ENCODE results near the gene ING3.

DNA sequence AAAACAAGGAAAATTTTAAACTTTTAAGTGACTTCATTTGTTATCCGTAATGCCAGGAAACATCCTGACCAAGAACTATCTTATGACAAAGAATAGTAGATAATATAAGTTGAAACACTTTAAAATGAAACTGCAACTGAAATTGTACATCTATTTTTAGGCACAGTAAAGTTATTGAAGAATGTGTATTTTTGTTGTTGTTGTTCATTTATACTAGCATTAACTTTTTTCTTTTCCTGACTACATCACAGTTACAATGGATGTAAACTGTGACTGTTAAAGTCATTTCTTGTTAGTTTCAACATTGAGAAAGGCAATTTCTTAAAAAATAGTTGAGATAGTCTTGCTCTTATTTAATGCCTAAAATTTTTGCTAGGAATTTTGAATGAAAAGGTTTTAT is 40.6 kb downstream of the ING3 start:
- TF ChIP-seq, protein P1, sequence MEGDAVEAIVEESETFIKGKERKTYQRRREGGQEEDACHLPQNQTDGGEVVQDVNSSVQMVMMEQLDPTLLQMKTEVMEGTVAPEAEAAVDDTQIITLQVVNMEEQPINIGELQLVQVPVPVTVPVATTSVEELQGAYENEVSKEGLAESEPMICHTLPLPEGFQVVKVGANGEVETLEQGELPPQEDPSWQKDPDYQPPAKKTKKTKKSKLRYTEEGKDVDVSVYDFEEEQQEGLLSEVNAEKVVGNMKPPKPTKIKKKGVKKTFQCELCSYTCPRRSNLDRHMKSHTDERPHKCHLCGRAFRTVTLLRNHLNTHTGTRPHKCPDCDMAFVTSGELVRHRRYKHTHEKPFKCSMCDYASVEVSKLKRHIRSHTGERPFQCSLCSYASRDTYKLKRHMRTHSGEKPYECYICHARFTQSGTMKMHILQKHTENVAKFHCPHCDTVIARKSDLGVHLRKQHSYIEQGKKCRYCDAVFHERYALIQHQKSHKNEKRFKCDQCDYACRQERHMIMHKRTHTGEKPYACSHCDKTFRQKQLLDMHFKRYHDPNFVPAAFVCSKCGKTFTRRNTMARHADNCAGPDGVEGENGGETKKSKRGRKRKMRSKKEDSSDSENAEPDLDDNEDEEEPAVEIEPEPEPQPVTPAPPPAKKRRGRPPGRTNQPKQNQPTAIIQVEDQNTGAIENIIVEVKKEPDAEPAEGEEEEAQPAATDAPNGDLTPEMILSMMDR (conservative IDR thresholded peaks at IDR 0.05; ENCODE audit: low read length) = no peak
- no peak for TF ChIP-seq EZH2phosphoT487 (IDR thresholded peaks at IDR 0.05; ENCODE audit: borderline replicate concordance, low read depth, low read length)

All from OCI-LY7 (cell line).